HG03280 (cell line): ENCODE data around the gene ZNF354B.
"Not testable (repeated sequence)": the region's sequence is repeated elsewhere in the genome, so short reads cannot be mapped to it uniquely, and the experiment has no call there.

Experiments used
- ATAC-seq: cut with Tn5 transposase; IDR thresholded peaks from one replicate; pipeline ENCODE4 v1.9.1; 2021; ENCODE audit warnings: mild to moderate bottlenecking, moderate library complexity; ENCODE audit not compliant: unreplicated experiment

The ZNF354B gene

DNA sequence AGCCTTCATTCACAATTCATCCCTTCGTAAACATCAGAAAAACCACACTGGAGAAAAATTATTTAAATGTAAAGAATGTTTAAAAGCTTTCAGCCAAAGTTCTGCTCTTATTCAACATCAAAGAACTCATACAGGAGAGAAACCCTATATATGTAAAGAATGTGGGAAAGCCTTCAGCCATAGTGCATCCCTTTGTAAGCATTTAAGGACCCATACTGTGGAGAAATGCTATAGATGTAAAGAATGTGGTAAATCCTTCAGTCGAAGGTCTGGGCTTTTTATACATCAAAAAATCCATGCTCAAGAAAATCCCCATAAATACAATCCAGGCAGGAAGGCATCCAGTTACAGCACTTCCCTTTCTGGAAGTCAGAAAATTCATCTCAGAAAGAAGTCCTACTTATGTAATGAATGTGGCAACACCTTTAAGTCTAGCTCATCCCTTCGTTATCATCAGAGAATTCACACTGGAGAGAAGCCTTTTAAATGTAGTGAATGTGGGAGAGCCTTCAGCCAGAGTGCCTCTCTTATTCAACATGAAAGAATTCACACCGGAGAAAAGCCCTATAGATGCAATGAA is 23.5 kb downstream of the ZNF354B start:
- ATAC-seq, result not testable (repeated sequence)

DNA sequence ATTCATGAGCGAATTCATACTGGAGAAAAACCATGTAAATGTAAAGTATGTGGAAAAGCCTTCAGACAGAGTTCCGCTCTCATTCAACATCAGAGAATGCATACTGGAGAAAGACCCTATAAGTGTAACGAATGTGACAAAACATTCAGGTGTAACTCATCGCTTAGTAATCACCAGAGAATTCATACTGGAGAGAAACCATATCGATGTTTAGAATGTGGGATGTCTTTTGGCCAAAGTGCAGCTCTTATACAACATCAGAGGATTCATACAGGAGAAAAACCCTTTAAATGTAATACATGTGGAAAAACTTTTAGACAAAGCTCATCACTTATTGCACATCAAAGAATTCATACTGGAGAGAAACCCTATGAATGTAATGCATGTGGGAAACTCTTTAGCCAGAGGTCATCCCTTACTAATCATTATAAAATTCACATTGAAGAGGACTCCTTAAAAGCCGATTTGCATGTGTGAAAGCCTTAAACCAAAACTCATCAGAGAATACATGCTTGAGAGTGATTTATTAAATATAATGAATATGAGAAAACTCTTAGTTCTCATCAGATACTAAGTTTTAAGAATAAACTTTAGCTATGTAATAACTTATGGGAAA is 24.2 kb downstream of the ZNF354B start:
- no peak for ATAC-seq

DNA sequence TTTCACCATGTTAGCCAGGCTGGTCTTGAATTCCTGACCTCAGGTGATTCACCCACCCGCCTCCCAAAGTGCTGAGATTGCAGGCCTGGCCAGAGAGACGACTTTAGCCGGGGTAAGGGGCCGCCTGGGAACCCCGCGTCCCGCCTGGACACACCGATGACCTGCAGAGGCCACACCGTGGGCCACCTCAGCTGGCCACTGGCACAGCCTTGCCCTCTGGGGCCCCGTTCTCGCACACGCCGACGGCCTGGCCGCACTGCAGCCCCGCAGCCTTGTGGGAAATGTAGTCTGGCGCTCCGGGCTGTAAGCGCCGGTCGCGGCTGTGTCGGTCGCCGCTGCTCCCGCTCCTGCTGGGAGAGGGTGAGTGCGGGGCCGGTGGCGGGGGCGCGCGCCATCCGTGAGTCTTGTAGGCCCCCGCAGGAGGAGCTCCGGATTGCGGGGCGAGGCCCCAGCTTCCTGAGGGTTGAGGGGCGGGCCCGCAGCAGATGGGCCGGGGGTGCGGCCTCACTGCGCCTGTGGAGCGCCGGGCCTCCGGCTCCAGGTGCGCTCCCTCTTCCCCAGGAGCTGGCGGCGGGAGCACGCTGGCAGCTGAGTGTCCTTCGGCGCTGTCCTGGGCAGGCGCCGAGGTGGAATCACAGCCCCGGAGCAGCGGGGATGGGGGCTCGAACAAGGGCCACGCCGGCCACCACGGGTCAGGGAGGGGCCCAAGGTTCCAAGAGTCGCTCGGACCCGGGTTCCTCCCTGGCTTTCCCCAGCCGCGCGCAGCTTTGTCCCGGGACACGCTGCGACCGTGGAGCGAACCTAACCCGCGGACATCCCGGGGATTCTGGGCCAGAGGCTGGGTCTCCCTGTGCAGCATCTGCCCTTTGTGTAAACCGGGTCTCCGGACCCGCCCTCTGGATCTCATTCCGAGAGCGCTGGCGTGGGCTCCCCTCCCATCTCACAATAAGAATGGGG is 36.1 kb downstream of the ZNF354B start, which contains the start of gene ZFP2:
ZFP2 (plus strand) TSS at position 299 of the 957 bp plus-strand sequence. CDS start 35,401 bp downstream, outside the sequence.
- ATAC-seq, result no peak

DNA sequence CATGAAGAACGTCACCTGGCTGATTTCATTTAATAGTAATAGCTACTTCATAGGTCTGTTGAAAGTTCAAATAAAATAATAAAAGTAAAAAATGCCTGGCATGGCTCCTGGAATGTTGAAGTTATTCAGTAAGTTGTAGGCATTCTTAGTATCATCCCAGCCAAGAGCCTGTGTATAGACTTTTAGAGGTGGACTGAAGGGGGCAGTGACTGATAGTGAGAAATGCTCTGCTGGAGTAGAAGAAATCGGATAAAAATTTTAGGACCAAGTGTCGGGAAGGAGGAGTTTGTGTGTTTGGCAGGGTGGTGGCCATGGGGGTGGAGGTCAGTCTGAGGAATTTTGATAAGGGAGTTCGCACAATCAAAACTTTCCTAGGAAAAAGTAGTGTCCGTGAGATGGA is 39.5 kb downstream of the ZNF354B start:
- no peak for ATAC-seq

DNA sequence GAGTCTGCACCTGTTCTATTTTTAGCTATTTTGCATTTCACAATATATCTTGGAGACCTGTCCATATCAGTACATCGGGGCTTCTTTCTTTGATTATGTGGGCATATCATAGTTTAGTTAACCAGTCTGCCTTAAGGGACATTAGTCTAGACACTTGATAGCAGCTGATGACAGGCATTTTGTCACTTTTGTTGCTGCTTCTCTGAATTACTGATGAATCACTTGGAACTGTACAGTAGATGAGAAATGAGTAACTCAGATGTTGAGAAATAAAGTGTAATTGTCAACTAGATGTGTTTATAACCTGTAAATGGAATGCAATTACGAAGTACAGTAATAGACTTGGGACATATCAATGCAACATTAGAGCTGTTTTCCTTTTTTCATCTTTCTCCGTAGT is 43.1 kb downstream of the ZNF354B start:
- ATAC-seq, result no peak

DNA sequence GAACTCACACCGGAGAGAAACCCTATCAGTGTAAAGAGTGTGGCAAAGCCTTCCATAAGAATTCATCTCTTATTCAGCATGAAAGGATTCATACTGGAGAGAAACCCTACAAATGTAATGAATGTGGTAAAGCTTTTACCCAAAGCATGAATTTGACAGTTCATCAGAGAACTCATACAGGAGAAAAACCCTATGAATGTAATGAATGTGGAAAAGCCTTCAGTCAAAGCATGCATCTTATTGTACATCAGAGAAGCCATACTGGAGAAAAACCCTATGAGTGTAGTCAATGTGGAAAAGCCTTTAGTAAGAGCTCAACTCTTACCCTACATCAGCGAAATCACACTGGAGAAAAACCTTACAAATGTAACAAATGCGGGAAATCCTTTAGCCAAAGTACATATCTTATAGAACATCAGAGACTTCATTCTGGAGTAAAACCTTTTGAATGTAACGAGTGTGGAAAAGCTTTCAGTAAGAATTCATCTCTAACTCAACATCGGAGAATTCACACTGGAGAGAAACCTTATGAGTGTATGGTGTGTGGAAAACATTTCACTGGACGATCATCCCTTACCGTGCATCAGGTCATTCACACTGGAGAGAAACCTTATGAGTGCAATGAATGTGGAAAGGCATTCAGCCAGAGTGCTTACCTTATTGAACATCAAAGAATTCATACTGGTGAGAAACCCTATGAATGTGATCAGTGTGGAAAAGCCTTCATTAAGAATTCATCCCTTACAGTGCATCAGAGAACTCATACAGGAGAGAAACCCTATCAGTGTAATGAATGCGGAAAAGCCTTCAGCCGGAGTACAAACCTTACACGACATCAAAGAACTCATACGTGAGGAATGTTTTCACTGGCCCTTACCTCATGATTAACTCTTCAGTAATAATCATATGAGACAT is 72.3 kb downstream of the ZNF354B start:
- ATAC-seq, result no peak
